Fibroblast of skin of right quadriceps (primary cell): ENCODE results near the gene RASSF1.

Experiments used
- DNase-seq: peaks from one replicate; pipeline ENCODE4 v3.0.0-alpha.2; 2013

RASSF1 gene

DNA sequence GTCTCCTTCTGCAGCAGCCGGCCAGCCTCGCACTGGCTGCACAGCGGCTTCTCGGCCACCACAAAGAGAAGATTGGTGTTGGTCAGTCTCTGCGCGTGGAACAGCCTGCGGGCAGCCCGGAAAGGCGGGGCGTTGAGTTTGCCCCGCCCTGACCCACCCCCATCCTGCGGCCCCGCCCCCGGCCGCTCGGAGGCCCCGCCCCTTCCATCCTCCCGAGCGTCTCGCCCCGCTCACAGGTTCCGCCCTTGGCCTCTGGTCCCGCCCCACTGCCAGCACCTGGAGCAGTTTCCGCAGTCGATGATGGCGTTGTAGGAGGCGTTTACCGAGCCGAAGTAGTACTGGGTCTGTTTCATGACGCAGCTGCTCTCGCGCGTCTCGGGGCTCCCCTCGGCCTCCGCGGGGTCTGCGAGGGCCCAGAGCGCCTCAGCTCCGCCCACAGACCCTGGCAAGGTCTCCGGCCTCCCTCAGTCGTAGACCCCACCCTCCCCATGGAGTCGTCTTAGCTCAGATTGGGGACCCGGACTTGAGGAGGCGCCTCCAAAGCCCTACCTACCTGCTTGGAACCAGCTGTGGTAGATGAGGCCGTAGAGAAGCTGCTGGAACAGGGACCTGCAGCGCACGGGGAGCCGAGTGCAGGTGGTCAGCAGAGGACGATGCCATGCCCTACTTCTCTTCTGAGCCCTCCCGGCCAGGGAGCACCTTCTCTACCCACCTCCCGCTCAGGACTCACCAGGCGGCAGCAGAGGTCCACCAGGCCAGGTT lies 24.6 kb upstream of the RASSF1 start:
- DNase-seq = peak; percentile 51

DNA sequence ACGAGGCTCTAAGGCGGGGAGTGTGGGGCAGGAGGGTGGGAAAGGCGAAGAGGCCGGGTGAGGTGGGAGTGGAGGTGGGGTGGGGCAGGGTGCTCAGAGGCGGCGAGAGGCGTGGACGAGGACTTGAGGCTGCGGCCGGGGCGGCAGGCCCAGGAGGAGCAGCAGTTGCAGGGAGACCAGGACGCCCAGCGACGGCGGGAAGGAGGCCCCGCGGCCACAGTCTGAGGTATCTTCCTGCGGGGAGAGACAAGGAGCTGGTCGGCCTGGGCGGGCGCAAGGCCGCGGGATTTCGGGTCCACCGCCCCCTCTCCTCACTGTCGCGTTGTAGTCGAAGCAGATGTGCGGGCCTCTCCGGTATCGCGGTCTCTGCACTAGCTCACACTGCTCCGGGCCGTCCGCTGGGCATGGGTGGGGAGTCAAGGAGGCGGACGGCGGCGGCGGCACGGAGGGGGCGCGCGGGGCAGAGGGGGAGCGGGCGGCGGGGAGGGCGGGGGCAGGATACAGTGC lies 24.0 kb upstream of the RASSF1 start:
- DNase-seq = no peak

DNA sequence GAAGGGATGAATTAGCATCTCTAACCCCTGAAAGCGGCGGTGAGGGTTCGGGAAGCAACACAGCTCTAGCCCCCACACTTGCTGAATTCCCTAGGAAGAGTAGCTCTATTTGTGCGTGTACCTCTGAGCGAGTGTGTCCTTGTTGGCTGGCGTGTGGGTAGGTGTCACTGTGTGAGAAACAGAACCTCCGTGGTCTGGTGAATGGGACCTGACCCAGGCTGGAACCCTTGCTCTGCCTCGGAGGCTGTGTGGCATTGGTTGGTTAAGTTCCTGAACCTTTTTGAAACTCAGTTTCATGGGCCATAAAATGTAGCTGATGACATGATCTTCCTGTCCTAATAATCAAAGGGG lies 19.1 kb upstream of the RASSF1 start:
- no peak for DNase-seq

DNA sequence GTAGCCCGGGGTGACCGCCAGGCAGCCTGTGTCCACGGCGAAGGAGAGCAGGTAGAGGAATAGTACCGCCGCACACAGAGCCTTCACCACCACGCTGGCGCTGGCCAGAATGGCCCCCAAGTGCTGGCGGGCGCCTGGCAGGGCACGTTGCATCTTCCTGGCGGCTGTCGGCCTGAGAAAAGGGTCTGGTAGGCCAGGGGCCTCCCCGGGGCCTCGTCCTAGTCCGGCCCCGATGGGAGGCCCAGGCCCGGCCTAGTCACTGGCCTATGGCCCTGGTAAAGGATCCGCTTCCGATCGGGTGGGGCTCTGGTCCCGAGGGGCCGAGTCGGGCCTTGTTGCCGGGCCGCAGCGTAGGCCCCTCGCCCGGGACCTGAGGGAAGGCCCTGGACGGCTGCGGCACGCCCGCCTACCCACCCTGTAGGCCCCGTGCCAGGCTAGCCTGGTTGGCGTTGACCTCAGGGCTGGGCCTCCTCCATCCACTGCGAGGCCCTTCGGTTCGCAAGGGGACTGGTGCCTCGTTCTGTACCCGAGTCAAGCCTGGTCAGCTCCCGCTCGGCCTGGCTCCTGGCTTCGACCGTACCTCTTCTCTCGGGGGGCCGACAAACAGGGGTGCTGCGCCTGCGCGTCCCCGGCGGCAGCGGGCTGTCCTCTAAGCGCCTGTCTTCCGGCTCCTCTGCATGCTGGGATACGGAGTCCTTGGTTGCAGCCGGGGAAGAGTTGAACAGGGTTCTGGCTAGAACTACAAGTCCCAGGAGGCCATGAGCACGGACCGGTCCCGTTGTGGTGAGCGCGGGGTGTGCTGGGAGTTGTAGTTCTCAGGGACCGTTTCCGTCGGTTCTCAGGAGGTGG lies 18.5 kb upstream of the RASSF1 start, which contains the start of gene TMEM115:
TMEM115 (minus strand) TSS at position 611 of the 849 bp plus-strand sequence; CDS start at position 153, 458 bp downstream.
- DNase-seq = peak; percentile 98

DNA sequence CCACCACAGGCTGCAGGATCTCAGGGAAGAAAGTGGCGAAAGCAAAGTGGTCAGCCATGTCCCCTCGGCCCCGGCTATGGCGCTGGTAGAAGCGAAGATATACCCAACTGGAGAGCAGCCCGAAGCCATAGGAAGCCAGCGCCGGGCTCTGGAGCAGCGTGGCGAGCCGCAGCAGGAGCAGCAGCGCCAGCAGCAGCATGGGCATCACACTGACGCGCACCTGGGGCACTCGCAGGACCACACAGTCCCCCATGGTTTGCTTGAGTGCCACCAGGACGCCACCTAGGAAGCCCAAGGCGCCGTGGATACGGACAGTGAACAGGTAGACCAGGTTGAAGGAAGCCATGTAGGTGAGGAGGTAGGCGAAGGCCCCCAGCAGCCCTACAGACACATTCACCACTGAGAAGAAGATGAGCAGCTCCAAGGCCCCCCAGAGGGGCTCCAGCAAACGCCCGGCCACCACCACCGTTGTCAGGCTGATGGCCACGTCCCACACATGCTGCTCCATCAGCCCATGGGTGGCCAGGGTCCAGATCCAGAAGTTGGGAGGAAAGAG lies 17.8 kb upstream of the RASSF1 start:
- no peak for DNase-seq

DNA sequence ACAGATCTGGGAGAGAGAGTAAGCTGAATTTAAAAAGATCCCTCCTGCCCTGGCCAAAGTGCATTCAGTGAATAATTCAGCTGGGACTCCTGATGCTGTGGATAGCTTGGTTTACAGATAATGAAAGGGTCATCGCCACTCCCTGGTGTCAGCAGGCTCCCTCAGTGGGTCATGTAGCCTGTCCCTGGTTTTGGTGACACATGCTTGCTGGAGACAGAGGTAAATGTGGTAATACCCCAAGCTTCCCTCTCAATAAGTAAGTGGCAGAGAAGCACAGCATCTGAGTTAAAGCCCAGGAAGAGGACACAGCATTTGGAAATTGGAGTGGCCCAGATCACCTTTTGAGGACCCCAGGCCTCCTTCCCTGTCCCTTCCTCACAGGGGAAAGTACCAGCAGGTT lies 16.8 kb upstream of the RASSF1 start:
- DNase-seq = no peak

DNA sequence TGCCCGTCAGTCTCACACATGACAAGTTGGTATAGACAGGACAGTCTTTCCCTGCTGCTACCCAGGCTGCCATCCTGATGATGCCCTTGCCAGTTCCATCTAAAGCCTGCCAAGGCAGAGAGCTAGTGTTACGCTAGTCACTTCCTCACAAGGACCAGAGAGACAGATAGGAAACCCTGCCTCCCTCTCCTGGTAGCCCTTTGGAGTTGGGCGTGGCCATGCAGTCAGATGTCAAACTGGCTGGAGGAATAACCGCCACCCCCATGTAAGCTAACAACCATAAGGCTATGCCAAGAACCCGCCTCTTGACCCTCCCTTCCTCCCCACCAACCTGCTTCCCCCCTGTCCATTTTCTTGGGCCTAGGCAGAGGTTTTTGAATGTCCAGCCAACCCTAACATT lies 15.9 kb upstream of the RASSF1 start:
- DNase-seq = no peak

DNA sequence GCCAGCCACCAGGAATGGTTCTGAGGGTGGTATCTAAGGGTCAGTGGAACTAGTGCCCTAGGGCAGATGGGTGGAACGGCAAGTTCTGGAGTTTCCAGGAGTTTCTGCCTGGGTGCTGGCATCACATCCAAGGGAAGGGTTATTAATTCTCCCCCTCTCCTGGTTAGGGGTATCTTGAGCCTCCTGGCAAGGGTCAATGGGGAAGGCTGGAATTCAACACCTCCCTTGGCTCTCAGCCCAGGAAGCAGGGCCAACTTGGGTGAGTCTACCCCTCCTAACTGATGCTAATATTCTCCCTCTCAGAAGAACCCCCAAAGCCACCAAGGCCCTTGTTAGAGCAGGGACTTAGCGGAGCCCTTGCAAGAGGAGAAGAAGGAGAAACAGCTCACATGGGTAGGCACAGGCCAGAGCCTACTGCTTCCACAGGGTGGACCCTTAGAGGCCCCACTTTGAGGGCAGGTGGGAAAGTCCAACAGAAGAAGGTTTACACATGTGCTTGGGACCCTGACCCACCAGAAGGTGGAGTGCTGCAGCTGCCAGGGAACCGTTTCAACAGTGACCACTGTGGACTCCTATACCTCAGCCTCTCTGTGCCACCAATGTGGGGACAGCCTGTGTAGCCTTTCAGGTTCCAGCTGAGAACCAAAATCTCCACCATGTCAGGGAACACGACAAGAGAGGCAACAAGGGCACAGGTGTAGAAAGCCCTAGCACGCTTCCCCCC lies 15.4 kb upstream of the RASSF1 start:
- no peak for DNase-seq

DNA sequence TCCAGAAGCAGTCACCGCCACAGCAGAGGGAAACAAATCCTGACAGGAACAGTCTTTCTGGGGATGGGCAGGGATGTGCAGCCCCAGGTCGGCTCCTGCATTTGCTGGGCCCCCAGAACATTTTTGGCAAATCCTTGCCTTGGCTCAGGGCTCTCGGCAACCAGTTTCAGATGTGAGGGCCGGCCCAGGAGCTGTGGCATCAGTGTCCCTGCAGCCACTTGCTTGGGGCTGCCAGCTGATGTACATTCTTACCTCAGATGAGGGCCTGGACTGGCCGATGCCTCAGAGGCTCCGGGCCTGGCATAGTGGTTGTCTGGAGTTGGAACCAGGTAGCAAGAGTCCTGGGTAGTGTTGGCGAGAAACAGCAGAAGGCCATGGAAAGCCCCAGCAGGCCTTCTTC lies 14.2 kb upstream of the RASSF1 start:
- DNase-seq = no peak

DNA sequence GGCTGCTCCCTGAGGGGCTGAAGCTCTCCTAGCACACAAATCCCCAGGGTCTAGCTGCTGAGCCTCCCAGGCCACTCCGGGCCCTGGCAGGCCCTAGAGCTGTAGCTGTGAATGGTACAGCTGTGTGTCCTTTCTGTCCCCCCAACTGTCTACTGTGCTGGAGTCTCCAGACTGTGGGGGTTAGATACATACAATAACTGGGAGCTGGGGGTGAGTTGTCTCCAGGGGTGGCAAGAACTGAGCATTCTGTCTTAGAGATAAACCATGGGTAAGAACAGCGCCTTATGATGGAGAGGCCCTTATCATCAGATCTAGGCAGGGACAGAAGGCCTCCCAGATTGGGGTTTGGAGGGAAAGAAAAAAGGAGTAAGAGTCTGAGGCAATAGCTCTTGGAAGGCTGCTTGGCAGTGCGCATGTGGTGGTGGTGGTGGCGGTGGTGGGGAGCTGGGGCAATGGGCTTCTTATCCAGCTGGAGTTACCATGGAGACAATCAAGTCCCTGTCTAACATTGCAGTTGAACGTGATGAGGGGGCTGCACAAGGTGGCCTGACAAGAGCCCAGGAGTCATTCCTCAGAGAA lies 13.6 kb upstream of the RASSF1 start:
- DNase-seq = no peak

DNA sequence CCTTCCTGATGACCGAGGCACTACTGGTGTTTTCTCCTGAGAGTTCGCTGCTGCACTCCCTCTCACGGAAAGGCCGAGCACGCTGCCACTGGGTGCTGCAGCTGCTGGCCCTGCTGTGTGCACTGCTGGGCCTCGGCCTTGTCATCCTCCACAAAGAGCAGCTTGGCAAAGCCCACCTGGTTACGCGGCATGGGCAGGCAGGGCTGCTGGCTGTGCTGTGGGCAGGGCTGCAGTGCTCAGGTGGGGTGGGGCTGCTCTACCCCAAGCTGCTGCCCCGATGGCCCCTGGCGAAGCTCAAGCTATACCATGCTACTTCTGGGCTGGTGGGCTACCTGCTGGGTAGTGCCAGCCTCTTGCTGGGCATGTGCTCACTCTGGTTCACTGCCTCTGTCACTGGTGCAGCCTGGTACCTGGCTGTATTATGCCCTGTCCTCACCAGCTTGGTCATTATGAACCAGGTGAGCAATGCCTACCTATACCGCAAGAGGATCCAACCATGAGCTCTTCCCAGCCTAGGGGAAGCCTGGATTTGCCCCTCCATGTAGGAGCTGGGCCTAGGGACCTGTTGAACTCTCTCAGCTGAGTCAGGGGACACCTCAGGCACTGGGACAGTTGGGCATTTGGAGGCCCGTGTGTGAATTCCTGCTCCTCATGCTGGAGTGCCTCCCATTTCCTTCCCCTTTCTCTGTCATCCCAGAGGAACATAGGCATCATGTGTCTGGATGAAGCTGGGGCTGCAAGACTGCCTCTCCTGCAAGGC lies 12.8 kb upstream of the RASSF1 start:
- no peak for DNase-seq

DNA sequence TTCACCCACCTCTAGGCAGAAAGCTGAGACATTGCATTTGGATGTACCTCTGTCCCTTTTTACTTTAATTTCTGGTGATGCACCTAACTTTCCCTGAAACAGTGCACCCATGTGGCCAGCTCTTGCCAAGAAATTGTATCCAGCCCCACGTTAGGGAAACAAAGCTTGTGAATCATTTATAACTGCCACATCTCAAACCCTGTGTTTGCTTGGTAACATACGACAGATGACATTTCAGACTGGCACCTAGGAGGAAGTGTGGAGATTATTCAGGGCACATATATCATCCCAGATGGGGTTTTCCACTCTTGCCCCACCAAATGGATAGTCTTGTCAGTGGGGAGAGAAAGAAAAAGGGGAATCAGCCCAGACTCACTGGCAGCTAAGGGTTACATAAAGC lies 12.1 kb upstream of the RASSF1 start:
- peak; percentile 29 for DNase-seq

DNA sequence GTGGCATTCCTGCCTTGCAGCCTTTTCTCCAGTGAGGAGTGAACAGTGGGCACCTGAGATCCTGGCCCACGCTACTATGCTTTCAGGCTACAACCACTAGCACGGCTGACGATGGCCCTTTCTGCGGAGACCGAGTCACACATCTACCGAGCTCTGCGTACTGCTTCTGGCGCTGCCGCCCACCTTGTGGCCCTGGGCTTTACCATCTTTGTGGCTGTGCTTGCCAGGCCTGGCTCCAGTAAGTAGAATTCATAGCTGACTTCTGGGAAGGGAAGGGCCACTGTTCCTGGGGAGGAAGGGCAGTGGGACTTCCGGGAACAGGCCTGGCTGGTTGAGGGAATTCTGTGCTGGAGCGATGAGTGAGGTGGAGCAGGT lies 10.7 kb upstream of the RASSF1 start:
- DNase-seq = no peak

DNA sequence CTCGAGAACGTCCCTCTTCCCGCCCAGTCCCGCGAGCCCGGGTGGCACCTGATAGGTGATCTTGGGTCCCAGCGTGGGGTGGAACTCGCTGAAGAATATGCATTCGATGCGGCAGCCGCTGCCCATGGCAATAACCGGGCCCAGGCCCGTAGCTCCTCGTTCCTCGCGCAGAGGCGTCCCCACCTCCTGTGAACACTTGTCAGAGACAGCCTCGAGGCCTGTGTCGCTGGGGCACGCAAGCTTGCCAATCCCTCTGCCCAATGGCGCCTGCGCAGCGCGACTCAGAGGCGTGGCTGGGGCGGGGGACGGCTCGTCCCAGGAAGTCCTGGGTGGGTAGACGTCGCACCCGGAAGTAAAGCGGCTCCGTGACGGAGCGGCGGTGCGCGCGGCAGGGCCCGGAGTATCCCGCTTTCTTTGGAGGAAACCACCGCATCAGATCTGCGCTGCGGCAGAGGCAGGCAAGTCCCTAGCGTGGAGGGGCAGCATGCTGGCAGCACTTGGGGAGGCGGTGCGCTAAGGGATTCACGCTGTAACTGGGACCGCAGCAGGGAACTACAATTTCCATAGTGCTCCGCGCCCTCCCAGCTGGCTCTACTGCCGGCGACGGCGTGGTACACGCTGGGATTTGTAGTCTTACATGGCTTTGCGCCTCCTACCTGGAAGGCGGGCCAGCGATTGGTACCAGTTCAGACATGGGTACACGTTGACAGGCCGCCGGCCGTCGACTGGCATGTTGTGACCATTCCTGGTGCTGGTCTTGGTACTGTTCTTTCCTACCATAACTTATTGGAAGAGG lies 10.1 kb upstream of the RASSF1 start, which contains the start of the genes CYB561D2 and NPRL2:
CYB561D2 (plus strand) TSS at position 336 of the 796 bp plus-strand sequence. CDS start 572 bp downstream, outside the sequence.
NPRL2 (minus strand) TSS at position 249 of the 796 bp plus-strand sequence; CDS start at position 126, 123 bp downstream.
- DNase-seq = peak; percentile 90

DNA sequence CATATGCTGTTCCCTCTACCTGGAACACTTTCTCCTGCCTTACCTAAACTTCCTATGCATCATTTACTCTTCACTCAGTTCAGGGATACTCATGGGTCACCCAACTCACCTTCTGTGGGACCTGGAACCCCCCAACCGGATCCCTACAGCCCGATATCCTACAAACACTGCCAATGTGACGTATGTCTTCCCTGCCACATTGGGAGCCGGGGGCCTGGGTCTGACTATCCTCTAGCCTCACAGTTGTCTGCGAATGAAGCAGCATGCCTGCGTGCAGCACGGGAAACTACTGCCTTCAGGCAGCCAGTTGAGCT lies 9.5 kb upstream of the RASSF1 start:
- no peak for DNase-seq

DNA sequence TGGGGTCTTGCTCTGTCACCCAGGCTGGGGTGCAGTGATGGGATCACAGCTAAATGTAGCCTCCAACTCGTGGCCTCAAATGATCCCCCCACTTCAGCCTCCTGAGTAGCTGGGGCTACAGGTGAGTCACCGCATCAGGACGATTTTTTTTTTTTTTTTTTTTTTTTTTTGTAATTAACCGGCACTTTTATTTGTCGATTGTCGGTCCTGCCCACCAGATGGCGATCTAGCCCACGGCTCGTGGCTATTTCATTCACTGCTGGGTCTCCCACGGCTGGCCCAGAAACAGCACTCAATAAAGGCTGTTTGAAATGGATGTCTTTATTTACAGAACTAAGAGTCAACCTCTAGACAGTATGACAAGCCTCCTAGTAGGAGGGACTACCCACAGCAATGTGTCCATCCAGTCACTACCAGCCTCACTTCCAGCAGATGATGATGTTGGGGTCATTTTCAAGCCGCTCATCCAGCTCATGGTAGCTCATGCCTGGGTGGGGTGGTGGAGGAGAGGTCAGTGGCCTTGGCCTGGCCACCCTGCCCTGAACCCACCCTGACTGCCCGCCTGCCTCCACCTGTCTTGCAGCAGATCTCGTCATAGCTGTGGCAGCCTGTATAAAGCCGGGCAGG lies 6.7 kb upstream of the RASSF1 start:
- peak; percentile 75 for DNase-seq

DNA sequence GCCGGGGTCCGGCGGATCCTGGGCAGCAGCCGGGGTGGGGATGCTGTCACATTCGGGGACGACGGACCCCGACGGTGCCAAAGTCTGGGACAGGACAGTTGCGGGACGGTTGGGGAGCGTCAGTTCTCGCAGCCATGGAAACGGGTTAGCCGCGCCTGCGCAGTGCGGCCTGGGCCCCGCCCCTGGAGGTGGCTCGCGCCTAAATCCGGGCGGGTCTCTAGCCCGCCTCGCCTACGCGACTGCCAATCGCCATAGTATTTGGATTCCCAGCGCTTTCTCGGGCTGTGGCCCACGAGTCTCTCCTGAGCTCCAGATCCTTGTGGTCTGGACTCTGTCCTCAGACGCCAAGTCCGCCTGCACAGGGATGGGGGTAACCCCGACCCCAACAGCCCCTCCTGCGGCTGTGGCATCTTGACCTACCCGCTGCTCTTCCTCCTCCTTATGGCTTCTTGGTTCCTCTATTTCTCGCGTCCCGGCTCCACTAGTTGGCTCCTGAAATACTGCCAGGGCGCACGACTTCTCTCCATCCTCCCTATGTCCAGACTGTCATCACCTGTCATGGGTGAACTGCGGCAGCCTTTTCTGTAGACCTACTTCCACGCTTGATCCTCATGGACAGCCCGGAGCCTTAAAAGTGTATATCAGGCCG lies 5.1 kb upstream of the RASSF1 start, which contains the start of gene ZMYND10:
ZMYND10 (minus strand) TSS at position 147 of the 649 bp plus-strand sequence. CDS start 153 bp downstream, outside the sequence.
- DNase-seq = peak; percentile 39

DNA sequence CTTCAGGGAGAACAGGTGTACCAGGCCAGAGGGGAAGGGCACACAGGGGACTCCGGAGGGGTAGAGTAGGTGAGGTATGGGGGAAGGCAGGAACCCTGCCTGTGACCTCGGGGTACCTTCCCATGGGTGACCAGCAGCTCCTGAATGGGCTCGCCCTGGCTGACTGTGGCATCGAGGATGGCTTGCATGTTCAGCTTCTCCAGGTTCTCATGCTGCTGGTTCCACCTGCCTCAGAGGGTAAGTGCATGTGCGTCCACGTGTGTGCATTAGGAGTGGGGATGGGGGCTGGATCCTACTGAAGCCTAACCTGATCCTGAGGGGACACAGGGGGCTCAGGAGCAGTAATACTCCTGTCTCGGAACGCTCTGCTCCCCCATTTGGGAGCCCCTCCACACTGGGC lies 4.4 kb upstream of the RASSF1 start:
- no peak for DNase-seq

DNA sequence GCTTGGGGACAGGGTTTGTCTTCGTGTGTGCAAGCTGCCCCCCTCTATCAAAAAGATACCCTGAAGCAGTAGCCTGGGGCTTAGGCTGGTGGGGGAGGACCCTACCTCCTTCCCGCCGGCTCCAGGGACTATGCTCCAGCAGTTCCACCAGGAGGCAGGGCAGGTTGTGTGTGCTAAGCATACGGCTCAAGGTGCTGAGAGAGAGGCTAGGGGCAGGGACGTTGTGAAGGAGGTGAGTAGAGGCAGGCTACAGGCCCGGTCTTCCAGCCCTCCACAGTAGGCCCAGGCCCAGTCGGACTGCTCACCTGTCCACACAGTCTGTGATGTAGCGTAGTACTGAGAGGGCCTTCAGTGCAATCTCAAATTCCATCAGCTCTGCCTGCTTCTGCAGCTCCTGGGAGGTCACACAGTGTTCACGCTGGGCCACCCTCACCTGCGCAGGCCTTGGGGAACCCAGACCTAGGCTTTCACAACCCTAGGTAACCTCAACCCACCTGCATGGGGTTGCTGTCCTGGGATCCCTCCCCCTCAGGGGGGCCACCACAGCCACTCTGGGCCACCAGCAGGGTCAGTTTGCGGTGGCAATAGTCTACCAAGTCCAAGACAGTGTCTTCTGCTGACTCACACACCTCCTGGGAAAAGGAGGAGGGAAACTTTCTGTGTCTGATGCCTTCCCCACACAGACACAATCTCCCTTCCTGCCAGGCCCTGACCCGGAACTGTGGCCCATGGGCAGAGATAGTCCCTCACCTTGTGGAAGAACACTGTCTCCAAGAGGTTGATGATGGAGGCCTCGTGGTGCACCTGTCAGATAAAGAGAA lies 2.4 kb upstream of the RASSF1 start:
- no peak for DNase-seq
